GM08714 (cell line): Measurements from ENCODE around the gene SNX24.

ENCODE experiments used
- H3K4me3 ChIP-seq: fragments of 200-500 bp; sonication (Bioruptor generic); 2 replicates; pipeline ENCODE4 v1.5.1; 2014; ENCODE audit warnings: mild to moderate bottlenecking, low read length, inconsistent platforms
- ZNF274 ChIP-seq: IDR thresholded peaks from 2 replicates; pipeline ENCODE4 v1.6.1; 2012; ENCODE audit warnings: mild to moderate bottlenecking, low read depth, low read length

Gene SNX24

GRCh38 chr5:122919969-122920368, 74.6 kb downstream of the SNX24 start:
- H3K4me3 ChIP-seq: no peak overlapping the region
- no peak for TF ChIP-seq ZNF274

DNA sequence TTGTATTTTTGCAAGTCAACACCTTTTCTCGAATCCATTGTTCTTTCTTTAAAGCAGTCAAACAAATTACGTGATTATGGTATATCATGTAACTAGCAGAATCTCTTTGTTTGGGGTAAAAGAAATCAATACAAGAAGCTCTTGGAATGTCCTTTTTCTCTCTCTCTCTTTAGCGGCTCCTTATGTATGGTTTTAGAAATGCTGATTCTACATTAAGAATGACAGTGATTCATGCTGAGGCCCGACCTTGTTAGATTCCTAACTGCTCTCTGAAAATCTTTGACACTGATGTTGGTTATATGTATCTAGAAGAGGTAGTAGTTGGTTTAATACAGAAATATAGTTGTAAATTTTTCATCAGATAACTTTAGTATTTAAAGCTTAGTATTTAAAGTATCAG, 76.4 kb downstream of the SNX24 start:
- H3K4me3 ChIP-seq: no peak overlapping the region
- no peak for TF ChIP-seq ZNF274

- no peak overlapping the region for H3K4me3 ChIP-seq
- no peak for TF ChIP-seq ZNF274
These were observed 78.8 kb downstream of the SNX24 start for GRCh38 chr5:122924203-122924602.

DNA sequence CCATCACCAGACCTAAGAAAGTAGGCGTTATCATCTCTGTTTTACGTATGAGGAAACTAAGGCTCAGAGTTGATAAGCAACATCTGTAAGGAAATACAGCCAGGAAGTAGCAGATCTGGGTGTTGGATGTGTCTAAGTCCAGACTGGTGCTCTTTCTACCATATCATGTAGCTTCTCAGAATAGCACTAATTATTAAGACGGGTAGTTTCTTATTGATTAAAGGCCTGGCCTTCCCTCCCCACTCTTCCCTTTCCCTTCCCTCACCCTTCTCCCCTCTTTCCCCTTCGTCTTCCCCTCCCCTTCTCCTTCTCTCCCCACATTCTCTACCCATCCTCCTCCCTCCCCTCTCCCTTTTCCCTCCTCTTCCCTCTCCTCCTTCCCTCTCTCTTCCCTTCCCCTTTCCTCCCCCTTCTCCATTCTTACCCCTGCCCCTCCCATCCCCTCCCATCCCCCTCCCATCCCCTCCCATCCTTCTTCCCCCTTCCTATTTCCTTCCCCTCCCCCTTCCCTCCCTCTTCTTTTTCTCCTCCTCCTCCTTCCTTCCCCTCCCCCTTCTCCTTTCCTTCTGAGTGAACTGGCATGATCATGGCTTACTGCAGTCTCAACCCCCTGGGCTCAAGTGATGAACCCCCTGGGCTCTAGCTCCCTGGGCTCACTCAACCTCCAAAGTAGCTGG, 79.4 kb downstream of the SNX24 start:
- TF ChIP-seq ZNF274: no peak
- H3K4me3 ChIP-seq: no peak overlapping the region

- TF ChIP-seq ZNF274: no peak
- no peak overlapping the region for H3K4me3 ChIP-seq
These were observed 83.6 kb downstream of the SNX24 start for GRCh38 chr5:122929001-122929400.

- no peak for TF ChIP-seq ZNF274
- no peak overlapping the region for H3K4me3 ChIP-seq
These were observed 84.6 kb downstream of the SNX24 start for GRCh38 chr5:122929980-122930379.

- TF ChIP-seq ZNF274: no peak
- no peak overlapping the region for H3K4me3 ChIP-seq
These were observed 88.5 kb downstream of the SNX24 start for GRCh38 chr5:122933956-122934355.

- H3K4me3 ChIP-seq: no peak overlapping the region
- TF ChIP-seq ZNF274: no peak
These were observed 90.7 kb downstream of the SNX24 start for GRCh38 chr5:122936088-122936487.

GRCh38 chr5:122937914-122938313, 92.5 kb downstream of the SNX24 start:
- no peak overlapping the region for H3K4me3 ChIP-seq

GRCh38 chr5:122940890-122941289, 95.5 kb downstream of the SNX24 start:
- no peak overlapping the region for H3K4me3 ChIP-seq
- no peak for TF ChIP-seq ZNF274

More at GRCh38 chr5:122937914-122938313, 92.5 kb downstream of the SNX24 start:
- no peak for TF ChIP-seq ZNF274

DNA sequence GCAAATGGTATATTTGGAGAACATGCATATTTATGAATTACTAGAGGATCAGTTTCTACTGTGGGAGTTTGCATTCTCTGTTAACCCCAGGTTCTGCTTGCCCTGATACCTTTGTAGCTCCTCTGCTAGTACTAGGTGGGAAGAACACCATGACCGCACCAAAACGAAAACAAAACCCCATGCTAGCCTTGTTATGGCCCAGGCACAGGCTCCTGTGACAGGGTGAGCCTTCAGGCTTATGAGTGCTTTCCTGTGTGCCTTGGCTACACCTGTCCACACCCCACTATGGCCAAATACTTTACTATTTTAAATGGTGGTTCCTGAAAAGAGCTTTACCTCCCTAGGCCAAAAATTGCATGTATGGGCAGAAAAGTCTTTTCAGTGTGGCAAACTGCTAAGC, 96.3 kb downstream of the SNX24 start:
- TF ChIP-seq ZNF274: no peak
- no peak overlapping the region for H3K4me3 ChIP-seq

GRCh38 chr5:122942164-122942914, 96.9 kb downstream of the SNX24 start:
- no peak overlapping the region for H3K4me3 ChIP-seq
- TF ChIP-seq ZNF274: no peak

- TF ChIP-seq ZNF274: no peak
- H3K4me3 ChIP-seq: no peak overlapping the region
These were observed 97.8 kb downstream of the SNX24 start for GRCh38 chr5:122943050-122943698.

GRCh38 chr5:122944051-122944450, 98.6 kb downstream of the SNX24 start:
- no peak overlapping the region for H3K4me3 ChIP-seq
- TF ChIP-seq ZNF274: no peak

GRCh38 chr5:122947372-122947771, 102.0 kb downstream of the SNX24 start:
- no peak for TF ChIP-seq ZNF274
- H3K4me3 ChIP-seq: no peak overlapping the region

- no peak overlapping the region for H3K4me3 ChIP-seq
- TF ChIP-seq ZNF274: no peak
These were observed 102.4 kb downstream of the SNX24 start for GRCh38 chr5:122947772-122948171.
